GM23338 (cell line): ENCODE data around the gene ASXL3. TPM values are rescaled to one million over a fixed set of nuclear protein-coding genes. Genes with fewer than 3 reads are reported as not detected.

Source experiments
- ATAC-seq: fragments of 200-7000 bp; cut with Tn5 transposase; 3 replicates; pipeline ENCODE4 v1.9.1; 2020
- DNase-seq: peaks from one replicate; pipeline ENCODE4 v3.0.0-alpha.2; 2015; ENCODE audit warnings: low spot score
- H2AFZ ChIP-seq: fragments of 200-600 bp; sonication (generic); 2 replicates; pipeline ENCODE4 v1.8.0; 2016; ENCODE audit warnings: antibody characterized with exemption, mild to moderate bottlenecking, moderate library complexity
- H3F3A ChIP-seq: fragments of 200-600 bp; sonication (generic); replicated peaks from 2 replicates; pipeline ENCODE4 v1.8.0; 2017; ENCODE audit warnings: antibody characterized with exemption, mixed run types, low read depth
- H3K27ac ChIP-seq: fragments of 200-600 bp; sonication (generic); 2 replicates; pipeline ENCODE4 v1.6.1; 2016; ENCODE audit warnings: low read depth
- H3K27me3 ChIP-seq: fragments of 200-600 bp; sonication (generic); 2 replicates; pipeline ENCODE4 v1.8.0; 2016; ENCODE audit warnings: mild to moderate bottlenecking, mixed run types, moderate library complexity; ENCODE audit not compliant: insufficient read depth
- H3K36me3 ChIP-seq: fragments of 200-600 bp; sonication (generic); 2 replicates; pipeline ENCODE4 v1.8.0; 2016; ENCODE audit warnings: mild to moderate bottlenecking; ENCODE audit not compliant: insufficient read depth
- H3K4me1 ChIP-seq: fragments of 200-600 bp; sonication (generic); 2 replicates; pipeline ENCODE4 v1.8.0; 2016; ENCODE audit warnings: mild to moderate bottlenecking, moderate library complexity; ENCODE audit not compliant: insufficient read depth
- H3K4me2 ChIP-seq: fragments of 200-600 bp; sonication (generic); 2 replicates; pipeline ENCODE4 v1.7.1; 2017; ENCODE audit warnings: mixed run types
- H3K4me3 ChIP-seq: fragments of 200-600 bp; sonication (generic); 2 replicates; pipeline ENCODE4 v1.6.1; 2016; ENCODE audit warnings: mixed run types
- H3K79me2 ChIP-seq: fragments of 200-600 bp; sonication (generic); replicated peaks from 2 replicates; pipeline ENCODE4 v1.8.0; 2017; ENCODE audit warnings: mild to moderate bottlenecking; ENCODE audit not compliant: insufficient read depth
- H3K9me2 ChIP-seq: fragments of 200-600 bp; sonication (generic); 2 replicates; pipeline ENCODE4 v1.8.0; 2017; ENCODE audit not compliant: insufficient read depth
- H4K20me1 ChIP-seq: fragments of 200-600 bp; sonication (generic); replicated peaks from 2 replicates; pipeline ENCODE4 v1.8.0; 2017; ENCODE audit warnings: mild to moderate bottlenecking; ENCODE audit not compliant: insufficient read depth
- H3K27ac Mint-ChIP-seq: 2 replicates; pipeline ENCODE4 v1.8.0; 2020; ENCODE audit warnings: inconsistent platforms, mild to moderate bottlenecking, moderate library complexity, mixed read lengths
- H3K27me3 Mint-ChIP-seq: 3 replicates; pipeline ENCODE4 v1.8.0; 2022; ENCODE audit warnings: low read depth, mild to moderate bottlenecking, moderate library complexity, mixed read lengths, inconsistent platforms; ENCODE audit not compliant: insufficient read depth, poor library complexity
- H3K36me3 Mint-ChIP-seq: 3 replicates; pipeline ENCODE4 v1.8.0; 2021; ENCODE audit warnings: low read depth, mild to moderate bottlenecking, inconsistent platforms, moderate library complexity, mixed read lengths
- H3K4me1 Mint-ChIP-seq: 3 replicates; pipeline ENCODE4 v1.8.0; 2020; ENCODE audit warnings: mild to moderate bottlenecking, inconsistent platforms, mixed read lengths
- H3K4me3 Mint-ChIP-seq: 3 replicates; pipeline ENCODE4 v1.8.0; 2021; ENCODE audit warnings: moderate library complexity, mild to moderate bottlenecking, inconsistent platforms, mixed read lengths
- H3K9me3 Mint-ChIP-seq: 3 replicates; pipeline ENCODE4 v1.8.0; 2020; ENCODE audit warnings: moderate library complexity, mild to moderate bottlenecking, inconsistent platforms, mixed read lengths
- JUNB ChIP-seq: IDR thresholded peaks from one replicate; pipeline ENCODE4 v1.6.1; 2016; ENCODE audit warnings: antibody characterized with exemption; ENCODE audit not compliant: unreplicated experiment
- NANOG ChIP-seq: IDR thresholded peaks from 2 replicates; pipeline ENCODE4 v1.6.1; 2016; ENCODE audit warnings: antibody characterized with exemption, borderline replicate concordance
- POLR2AphosphoS5 ChIP-seq: IDR thresholded peaks from 2 replicates; pipeline ENCODE4 v1.6.1; 2016; ENCODE audit warnings: antibody characterized with exemption, low read depth
- ZNF114 ChIP-seq: fragments of 250-450 bp; sonication (Bioruptor Pico); IDR thresholded peaks from 2 replicates; pipeline ENCODE4 v1.5.0; 2020; ENCODE audit warnings: mild to moderate bottlenecking, moderate library complexity
- polyA plus RNA-seq: library from polyadenylated mRNA; unstranded; fragments of >200 nt; fragmentation: Nextera tagmentation; extraction: Ambion mirVana; gene quantifications from 2 replicates; pipeline ENCODE4 v1.2.1, GENCODE V29; 2016
- total RNA-seq: library from RNA; depleted of rRNA; stranded (reverse); fragments of >200 nt; shearing (Covaris generic); gene quantifications from 2 replicates; pipeline ENCODE4 v1.2.3, GENCODE V29; 2014
- TF ChIP-seq, protein P1 (sequence below): fragments of 250-450 bp; sonication (Bioruptor Pico); IDR thresholded peaks from 2 replicates; pipeline ENCODE4 v1.5.0; 2020; ENCODE audit warnings: mild to moderate bottlenecking, moderate library complexity
- TF ChIP-seq, protein P2 (sequence below): IDR thresholded peaks from one replicate; pipeline ENCODE4 v1.6.1; 2018; ENCODE audit warnings: antibody characterized with exemption; ENCODE audit not compliant: unreplicated experiment

Gene ASXL3
- total and polyA plus RNA-seq, 2 experiments from 2014 or later, result 0.23 to 1.4 TPM

DNA sequence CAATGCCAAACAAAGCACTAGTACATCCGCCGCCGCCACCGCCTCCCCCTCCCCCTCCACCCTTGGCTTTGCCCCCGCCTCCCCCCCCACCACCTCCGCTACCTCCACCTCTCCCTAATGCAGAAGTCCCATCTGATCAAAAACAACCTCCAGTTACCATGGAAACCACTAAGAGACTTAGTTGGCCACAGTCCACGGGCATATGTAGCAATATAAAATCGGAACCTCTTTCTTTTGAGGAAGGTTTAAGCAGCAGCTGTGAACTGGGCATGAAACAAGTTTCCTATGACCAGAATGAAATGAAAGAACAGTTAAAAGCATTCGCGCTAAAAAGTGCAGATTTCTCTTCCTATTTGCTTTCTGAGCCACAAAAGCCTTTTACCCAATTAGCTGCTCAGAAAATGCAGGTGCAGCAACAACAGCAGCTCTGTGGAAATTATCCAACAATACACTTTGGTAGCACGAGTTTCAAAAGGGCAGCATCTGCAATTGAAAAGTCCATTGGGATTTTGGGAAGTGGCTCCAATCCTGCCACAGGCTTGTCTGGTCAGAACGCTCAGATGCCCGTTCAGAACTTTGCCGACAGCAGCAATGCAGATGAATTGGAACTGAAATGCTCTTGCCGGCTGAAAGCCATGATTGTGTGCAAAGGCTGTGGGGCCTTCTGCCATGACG is 168.0 kb downstream of the ASXL3 start (continued):
- TF ChIP-seq, protein P1, sequence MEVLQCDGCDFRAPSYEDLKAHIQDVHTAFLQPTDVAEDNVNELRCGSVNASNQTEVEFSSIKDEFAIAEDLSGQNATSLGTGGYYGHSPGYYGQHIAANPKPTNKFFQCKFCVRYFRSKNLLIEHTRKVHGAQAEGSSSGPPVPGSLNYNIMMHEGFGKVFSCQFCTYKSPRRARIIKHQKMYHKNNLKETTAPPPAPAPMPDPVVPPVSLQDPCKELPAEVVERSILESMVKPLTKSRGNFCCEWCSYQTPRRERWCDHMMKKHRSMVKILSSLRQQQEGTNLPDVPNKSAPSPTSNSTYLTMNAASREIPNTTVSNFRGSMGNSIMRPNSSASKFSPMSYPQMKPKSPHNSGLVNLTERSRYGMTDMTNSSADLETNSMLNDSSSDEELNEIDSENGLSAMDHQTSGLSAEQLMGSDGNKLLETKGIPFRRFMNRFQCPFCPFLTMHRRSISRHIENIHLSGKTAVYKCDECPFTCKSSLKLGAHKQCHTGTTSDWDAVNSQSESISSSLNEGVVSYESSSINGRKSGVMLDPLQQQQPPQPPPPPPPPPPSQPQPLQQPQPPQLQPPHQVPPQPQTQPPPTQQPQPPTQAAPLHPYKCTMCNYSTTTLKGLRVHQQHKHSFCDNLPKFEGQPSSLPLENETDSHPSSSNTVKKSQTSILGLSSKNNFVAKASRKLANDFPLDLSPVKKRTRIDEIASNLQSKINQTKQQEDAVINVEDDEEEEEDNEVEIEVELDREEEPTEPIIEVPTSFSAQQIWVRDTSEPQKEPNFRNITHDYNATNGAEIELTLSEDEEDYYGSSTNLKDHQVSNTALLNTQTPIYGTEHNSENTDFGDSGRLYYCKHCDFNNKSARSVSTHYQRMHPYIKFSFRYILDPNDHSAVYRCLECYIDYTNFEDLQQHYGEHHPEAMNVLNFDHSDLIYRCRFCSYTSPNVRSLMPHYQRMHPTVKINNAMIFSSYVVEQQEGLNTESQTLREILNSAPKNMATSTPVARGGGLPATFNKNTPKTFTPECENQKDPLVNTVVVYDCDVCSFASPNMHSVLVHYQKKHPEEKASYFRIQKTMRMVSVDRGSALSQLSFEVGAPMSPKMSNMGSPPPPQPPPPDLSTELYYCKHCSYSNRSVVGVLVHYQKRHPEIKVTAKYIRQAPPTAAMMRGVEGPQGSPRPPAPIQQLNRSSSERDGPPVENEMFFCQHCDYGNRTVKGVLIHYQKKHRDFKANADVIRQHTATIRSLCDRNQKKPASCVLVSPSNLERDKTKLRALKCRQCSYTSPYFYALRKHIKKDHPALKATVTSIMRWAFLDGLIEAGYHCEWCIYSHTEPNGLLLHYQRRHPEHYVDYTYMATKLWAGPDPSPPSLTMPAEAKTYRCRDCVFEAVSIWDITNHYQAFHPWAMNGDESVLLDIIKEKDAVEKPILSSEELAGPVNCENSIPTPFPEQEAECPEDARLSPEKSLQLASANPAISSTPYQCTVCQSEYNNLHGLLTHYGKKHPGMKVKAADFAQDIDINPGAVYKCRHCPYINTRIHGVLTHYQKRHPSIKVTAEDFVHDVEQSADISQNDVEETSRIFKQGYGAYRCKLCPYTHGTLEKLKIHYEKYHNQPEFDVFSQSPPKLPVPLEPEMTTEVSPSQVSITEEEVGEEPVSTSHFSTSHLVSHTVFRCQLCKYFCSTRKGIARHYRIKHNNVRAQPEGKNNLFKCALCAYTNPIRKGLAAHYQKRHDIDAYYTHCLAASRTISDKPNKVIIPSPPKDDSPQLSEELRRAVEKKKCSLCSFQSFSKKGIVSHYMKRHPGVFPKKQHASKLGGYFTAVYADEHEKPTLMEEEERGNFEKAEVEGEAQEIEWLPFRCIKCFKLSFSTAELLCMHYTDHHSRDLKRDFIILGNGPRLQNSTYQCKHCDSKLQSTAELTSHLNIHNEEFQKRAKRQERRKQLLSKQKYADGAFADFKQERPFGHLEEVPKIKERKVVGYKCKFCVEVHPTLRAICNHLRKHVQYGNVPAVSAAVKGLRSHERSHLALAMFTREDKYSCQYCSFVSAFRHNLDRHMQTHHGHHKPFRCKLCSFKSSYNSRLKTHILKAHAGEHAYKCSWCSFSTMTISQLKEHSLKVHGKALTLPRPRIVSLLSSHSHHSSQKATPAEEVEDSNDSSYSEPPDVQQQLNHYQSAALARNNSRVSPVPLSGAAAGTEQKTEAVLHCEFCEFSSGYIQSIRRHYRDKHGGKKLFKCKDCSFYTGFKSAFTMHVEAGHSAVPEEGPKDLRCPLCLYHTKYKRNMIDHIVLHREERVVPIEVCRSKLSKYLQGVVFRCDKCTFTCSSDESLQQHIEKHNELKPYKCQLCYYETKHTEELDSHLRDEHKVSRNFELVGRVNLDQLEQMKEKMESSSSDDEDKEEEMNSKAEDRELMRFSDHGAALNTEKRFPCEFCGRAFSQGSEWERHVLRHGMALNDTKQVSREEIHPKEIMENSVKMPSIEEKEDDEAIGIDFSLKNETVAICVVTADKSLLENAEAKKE (CRISPR knock-in tag), result no peak
- no peak for TF ChIP-seq NANOG
- TF ChIP-seq JUNB, result no peak
- TF ChIP-seq, protein P2, sequence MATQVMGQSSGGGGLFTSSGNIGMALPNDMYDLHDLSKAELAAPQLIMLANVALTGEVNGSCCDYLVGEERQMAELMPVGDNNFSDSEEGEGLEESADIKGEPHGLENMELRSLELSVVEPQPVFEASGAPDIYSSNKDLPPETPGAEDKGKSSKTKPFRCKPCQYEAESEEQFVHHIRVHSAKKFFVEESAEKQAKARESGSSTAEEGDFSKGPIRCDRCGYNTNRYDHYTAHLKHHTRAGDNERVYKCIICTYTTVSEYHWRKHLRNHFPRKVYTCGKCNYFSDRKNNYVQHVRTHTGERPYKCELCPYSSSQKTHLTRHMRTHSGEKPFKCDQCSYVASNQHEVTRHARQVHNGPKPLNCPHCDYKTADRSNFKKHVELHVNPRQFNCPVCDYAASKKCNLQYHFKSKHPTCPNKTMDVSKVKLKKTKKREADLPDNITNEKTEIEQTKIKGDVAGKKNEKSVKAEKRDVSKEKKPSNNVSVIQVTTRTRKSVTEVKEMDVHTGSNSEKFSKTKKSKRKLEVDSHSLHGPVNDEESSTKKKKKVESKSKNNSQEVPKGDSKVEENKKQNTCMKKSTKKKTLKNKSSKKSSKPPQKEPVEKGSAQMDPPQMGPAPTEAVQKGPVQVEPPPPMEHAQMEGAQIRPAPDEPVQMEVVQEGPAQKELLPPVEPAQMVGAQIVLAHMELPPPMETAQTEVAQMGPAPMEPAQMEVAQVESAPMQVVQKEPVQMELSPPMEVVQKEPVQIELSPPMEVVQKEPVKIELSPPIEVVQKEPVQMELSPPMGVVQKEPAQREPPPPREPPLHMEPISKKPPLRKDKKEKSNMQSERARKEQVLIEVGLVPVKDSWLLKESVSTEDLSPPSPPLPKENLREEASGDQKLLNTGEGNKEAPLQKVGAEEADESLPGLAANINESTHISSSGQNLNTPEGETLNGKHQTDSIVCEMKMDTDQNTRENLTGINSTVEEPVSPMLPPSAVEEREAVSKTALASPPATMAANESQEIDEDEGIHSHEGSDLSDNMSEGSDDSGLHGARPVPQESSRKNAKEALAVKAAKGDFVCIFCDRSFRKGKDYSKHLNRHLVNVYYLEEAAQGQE, result no peak
- TF ChIP-seq POLR2AphosphoS5, result no peak

DNA sequence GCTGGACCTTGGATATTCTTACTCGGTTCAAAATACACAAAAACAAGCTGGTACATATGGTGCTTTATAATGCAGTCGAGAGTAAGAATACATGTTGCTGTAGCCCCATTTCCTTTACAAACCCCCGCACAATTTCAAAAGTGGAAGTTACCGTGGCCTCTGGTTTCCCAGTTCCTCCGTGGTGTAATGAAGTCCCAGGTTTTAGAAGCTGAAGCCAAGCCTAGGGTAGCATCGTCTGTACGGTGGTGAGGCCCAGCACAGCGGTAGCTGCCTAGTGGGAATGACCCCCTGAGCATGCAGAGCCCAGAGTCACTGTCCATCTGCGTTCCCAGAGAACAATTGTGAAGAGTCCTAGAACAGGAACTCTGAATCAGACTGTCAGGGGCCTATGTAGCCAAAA is 171.8 kb downstream of the ASXL3 start:
- H3K4me3 Mint-ChIP-seq, result no peak overlapping the region
- H3F3A ChIP-seq, result no peaks in the 10 kb centered on the region
- no peaks in the 10 kb centered on the region for H3K9me2 ChIP-seq
- ATAC-seq (peak; percentile 61), DNase-seq (no peak)
- H4K20me1 ChIP-seq, result no peaks in the 10 kb centered on the region
- H3K36me3 ChIP-seq, result no peaks in the 10 kb centered on the region
- TF ChIP-seq JUNB, result no peak
- no peak for TF ChIP-seq ZNF114
- no peak overlapping the region for H3K4me2 ChIP-seq
- H3K4me3 ChIP-seq, result no peak overlapping the region
- no peak overlapping the region for H3K27ac ChIP-seq
- H3K27me3 ChIP-seq, result no peaks in the 10 kb centered on the region
- no peaks in the 10 kb centered on the region for H3K79me2 ChIP-seq
- H3K4me1 Mint-ChIP-seq, result peaks cover 31% of the 10 kb centered on the region
- H3K27ac Mint-ChIP-seq, result no peak overlapping the region
- no peaks in the 10 kb centered on the region for H3K27me3 Mint-ChIP-seq
- H3K9me3 Mint-ChIP-seq, result no peaks in the 10 kb centered on the region
- H3K36me3 Mint-ChIP-seq, result no peaks in the 10 kb centered on the region
- H3K4me1 ChIP-seq, result peaks cover 21% of the 10 kb centered on the region; the same call in 1 of the 2 replicates
- no peak overlapping the region for H2AFZ ChIP-seq
